HG03439 (cell line): ENCODE measurements around the gene HMCN2.
"Not testable (repeated sequence)": the region's sequence is repeated elsewhere in the genome, so short reads cannot be mapped to it uniquely, and the experiment has no call there.

Source experiments
- ATAC-seq: cut with Tn5 transposase; IDR thresholded peaks from one replicate; pipeline ENCODE4 v1.9.1; 2021; ENCODE audit warnings: mild to moderate bottlenecking, moderate library complexity; ENCODE audit not compliant: unreplicated experiment

HMCN2 gene

DNA sequence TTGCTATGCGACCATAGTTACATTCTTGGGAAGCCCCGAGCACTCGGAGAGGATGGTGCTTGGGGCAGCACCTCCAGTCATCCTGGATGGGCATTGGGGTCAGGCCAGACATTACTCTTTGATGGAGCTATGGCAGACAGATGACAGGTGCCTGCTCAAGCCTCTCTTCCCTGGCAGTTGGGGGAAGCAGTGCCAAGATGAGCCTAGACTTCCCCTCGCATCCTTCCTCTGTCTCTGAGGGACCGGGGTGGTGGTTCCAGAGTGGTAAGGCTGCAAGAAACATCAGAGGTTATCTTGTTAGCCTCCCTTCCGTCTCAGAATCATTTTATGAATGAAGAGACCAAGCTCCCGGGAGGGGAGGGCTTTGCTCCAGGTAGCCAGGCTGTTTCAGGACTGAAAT lies 2.8 kb upstream of the HMCN2 start:
- no peak for ATAC-seq

DNA sequence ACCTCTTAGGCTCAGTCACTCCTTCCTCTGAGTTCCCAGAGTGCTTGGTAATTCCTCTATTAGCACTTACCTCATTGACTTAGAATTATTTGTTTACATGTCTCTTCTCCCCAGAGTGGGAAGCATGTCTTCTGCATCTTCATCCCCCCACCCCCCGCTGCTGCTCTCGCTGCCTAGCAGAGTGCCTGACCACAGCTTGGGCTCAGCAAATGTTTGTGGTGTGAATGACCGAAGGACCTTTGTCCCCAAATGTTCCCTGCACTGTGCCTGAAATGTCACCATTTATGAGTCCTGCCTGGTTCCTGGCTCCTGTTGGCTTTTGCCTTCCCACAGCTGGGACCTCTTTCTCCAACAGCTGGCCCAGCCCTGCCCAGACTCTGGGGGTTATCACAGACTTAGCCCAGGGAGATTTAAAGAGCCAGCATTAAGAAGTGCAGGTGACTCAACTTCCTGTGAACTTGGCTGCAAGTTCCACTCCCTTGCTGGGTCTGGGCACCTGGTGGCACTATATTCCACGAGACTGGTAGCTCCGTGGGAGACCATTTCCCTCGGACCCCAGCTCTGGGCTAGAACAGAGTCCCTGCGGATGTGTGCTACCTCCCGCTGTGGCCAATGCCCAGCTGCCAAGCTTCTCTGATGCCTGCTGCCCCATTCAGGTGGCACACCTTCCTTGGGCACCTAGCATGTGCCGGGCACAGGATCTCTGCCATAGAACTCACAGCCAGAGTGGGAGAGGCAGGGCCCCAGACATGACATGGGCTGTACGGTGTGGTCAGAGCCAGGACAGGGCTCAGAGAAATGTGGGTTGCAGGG lies 1.8 kb upstream of the HMCN2 start:
- no peak for ATAC-seq

DNA sequence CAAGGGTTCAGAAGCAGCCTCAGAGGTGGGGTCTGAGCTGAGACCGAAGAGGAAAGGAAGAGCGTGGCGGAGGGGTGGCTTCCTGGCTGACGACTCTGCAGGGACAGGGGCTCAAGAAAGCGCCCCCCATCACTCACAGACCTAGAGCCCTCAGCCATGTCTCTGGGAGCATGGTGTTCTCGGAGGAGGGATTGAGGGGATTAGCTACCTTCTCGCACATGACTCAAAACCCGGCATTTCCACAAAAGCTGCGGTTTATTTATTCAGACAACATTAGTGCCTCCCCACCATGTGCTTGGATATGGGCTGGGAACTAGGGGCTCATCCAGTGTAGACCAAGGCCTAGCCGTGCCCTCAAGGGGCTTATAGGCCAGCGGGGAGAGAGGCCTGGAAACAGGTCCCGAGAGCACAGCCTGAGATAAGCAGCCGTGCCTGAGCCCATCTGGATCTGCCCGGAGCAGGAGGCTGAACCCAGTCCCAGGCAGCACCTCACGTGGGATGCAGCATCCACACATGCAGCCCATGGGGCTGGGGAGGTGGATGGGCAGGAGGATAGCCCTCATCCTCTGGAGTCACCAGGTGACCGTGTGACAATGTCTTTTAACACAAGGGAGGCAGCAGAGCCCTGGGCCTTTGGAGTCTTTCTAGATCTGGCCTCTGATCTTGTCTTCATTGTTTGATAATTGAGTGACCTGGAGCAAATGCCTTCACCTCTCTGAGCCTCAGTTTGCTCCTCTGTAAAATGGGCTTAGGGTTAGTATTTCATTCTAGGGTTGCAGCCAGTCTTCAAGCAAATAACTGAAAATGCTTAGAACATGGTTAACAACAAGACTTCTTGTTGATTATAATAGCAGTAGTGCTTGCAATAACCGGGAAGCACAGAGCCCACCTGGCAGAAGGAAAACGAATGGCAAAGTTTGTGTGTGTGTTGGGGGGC lies 878 bp upstream of the HMCN2 start:
- no peak for ATAC-seq

DNA sequence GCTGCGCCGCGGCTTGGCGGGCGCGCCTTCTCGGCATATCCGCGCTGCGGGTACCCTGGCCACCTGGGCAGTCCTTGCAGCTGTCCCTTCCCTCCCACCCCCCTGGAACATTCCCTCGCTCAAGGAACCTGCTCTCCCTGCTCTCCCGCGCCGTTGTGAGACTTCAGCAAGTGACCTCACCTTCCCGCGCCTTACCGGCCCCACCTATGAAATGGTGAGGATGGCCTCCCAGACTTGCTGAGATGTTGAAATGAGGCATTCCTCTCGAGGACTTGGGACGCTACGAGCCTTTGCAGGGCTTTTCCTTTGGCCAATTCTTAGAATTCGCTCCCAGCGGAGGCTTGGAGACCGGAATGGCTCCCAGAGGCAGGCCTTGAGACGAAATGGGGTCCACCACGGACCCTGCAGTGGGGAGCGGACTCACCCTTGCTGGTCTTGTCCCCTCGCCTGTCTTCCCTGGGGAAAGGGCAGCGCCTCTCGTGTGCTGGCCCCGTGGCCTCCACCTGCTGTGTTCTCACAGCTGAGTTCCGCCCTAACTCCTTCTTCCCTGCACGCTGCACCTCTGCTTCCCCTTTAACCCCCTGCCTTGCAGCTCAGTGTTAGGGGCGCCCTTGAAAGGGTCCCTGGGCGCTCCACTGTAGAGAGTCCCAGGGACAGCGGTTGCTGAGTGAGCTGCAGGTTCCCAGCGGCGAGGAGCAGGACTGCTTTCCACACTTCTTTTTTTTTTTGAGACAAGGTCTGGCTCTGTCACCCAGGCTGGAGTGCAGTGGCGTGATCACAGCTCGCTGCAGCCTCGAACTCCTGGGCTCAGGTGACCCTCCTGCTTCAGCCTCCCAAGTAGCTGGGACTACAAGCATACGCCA lies 907 bp downstream of the HMCN2 start:
- ATAC-seq: no peak

DNA sequence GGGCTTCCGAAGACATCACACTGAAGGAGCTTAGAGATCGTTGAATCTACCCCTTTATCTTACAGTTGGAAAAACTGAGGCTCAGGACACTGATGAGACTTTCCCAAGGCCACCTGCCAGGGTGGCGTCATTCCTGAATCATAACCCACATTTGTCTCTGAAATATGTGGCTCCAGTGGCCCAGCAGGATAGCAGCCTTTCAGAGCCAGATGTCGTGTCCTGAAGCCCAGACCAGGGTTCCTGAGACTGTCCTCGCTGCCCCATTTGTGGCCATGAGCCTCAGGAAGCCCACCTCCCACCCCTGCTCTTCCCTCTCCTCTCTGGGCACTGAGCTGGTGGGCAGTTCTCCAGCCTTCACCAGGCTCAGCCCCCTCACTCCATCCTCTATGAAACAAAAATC lies 2.4 kb downstream of the HMCN2 start:
- no peak for ATAC-seq

DNA sequence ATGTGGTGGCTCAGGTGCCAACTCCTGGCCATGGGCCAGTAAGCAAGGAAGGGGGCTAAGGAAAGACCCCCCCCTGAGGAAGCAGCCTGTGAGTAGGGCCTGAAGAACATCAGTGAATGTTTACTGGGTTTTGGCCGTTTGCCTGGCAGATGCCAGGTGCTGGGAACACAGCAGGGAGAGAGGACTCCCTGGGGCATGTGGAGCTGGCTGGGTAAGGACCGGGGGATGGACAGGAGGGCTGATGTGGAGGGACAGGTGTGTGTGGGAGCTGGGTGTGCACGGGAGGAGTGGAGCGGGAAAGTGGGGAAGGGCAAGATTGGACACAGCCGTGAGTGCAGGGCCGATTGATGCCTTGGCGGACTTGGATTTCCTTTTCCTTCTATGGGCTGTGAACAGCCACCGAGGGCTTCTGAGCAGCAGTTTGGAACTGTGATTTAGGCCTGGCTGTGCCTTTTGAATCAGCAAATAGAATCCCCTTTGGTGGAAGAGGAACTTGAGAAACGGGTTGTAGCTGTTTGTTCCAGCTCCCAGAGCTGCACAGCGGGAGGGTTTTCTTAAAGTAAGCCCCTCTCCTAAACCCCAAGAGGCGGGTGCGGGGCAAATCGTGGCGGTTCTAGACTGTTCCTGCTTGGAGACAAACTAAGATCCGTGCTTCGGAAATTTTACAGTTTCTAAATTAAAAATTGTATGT lies 3.1 kb downstream of the HMCN2 start:
- no peak for ATAC-seq

DNA sequence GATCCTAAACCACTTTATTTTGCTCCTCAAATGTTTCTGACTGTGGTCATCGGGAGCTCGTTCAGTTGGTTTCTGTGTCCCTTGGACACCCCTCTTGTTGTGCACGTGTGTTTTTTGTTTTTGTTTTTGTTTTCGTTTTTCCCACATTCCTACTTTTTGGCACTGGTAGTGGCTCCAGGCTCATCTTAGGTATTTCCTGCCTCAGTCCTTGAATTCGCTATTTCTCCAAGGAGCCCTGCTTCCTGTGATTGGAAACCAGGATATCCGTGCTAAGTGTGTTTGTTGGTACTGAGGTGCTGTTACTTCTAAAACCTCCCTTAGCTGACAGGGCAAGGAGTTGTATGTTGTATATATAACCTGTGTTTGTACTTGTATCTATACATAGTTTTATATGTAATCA lies 5.9 kb downstream of the HMCN2 start:
- ATAC-seq: no peak

DNA sequence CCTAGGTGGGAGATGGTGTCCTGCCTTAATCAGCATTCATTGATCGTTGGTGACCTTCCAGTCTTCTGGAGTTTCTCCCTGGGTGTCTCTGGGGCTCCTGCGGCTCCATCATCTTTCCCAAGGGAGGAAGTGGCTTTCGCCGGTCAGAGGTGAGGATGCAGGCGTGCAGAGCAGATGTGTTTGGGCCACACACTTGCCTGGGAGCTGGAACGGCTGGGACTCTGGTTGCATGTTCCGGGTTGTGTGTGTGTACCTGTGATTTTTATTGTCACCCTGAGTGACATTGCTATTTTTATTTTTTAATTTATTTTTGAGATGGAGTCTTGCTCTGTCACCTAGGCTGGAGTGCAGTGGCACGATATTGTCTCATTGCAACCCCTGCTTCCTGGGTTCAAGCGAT lies 9.6 kb downstream of the HMCN2 start:
- no peak for ATAC-seq

DNA sequence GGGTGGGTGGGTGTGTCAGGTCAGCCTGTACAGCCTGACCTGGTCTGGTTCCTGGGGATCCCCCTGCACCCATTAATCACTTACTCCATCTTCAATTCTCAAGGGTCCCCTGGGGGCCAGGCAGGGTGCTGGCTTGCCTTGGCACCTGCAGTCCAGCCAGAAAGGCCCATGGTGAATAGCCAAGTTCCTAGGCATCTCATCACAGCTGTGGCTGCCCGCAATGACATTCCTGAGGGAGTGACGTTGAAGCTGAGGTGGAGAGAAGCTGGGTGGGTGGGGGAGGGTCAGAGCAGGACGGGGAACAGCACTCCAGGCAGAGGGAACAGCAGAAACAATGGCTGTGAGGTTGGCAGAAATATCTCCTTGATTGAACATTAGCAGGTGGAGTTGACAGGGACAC lies 10.6 kb downstream of the HMCN2 start:
- ATAC-seq: no peak

DNA sequence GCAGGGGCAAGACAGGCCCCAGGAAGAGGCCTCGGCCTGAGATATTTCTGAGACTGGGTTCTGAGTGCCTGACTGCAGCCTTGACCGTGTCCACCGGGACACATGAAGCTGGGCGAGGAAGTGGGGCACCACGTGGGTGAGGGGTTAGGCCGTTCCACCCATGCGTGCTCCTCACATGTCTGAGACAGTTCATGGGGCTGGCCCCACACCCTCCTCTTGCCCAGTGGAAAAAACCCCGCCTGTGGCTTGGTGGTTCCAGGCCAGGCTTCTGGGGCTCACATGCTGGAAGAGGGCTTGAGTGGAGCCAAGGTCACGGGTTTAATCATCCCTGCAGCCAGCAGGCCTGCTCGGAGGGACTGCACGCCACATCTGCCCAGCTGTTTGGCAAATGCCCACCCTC lies 11.4 kb downstream of the HMCN2 start:
- no peak for ATAC-seq

DNA sequence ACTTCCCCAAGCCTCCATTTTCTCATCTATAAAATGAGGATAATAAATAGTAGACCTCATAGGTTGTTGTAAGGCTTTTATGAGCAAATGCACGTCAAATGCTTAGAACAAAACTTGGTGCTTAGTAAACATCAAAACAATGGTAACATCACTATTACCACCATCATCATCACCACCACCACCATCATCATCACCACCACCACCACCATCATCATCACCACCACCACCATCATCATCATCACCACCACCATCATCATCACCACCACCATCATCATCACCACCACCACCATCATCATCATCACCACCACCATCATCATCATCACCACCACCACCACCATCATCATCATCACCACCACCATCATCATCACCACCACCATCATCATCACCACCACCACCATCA lies 12.0 kb downstream of the HMCN2 start:
- not testable (repeated sequence) for ATAC-seq

DNA sequence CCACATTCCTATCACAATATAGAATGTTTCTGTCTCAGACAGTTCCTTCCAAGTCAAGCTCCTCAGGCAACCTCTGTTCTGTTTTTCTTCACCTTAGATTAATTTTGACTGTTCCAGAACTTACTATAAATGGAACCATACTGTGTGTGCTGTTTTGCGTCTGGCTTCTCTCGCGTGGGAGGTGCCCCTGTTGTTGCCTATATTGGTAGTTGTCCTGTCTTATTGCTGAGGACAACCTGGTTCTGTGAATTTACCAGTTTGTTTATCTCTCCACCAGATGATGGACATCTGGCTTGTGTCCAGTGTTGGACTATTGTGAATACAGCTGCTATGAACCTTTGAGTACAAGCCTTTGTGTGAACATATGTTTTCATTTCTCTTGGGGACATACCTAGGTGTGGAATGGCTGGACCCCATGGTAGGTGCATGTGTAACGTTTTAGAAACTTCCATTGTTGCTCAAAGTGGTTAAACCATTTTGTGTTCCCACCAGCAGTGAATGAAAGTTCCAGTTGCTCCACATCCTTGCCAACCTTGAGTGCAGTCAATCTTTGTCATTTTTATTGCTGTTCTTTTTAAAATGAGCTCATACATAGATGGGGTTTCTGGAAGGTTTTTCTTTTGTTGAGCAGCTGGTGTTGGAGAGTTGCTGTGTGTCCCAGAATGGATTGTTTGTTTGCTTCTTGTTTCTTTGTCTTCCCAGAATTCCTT lies 18.1 kb downstream of the HMCN2 start:
- ATAC-seq: no peak

DNA sequence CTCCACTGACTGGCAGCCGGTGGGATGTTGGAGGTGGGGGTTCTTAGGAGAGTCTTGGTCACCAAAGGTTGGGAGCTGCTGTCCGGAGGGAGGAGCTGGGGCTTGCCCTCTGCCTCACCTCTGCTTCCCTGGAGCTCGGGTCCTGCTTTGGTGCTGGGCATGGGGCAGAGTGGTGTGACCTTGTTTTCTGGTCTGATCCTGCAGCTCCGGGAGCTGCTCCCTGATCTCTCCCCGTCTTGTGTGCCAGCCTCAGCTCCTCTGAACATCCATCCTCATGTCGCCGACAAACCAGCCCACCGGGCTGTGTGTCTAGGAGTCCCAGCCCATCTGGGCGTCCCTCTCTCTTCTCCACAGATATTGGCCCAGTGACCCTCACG lies 18.7 kb downstream of the HMCN2 start:
- ATAC-seq: no peak

DNA sequence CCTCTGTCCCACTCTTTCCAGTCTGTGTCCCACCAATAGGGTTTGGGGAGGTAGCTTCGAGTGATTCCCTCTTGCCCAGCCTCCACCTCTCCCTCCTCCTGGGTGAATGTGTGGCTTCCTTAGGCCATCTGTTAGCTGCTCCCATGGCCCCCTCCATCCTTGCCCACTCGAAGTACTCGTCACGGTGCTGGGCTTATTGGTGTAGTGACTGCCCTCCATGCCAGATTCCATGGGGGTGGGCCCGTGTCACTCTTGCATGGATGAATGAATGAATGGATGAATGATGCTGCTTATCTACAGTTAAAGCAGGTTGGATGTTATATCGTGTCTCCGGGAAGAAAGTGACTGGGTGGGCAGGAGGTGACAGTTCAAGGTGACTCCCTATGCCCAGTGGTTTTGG lies 19.1 kb downstream of the HMCN2 start:
- ATAC-seq: no peak

DNA sequence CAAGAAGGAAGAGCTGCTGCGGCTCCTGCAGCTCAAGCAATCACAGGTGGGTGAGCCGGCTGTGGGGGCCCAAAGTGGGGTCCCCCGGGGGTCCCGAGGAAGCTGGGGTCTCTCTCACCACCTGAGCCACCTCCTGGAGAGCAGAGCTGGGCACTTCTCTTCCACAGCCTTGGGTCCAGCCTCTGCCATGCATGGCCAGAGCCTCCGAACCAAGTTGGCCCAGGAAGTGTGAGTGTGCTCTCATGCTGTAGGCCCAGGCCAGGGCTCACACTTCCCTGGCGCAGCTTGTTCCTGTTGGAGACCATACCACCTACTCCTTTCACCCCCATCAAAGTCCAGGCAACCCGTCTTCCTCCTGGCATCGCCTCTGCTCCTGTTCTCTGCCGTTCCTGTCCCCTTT lies 19.7 kb downstream of the HMCN2 start:
- ATAC-seq: no peak

DNA sequence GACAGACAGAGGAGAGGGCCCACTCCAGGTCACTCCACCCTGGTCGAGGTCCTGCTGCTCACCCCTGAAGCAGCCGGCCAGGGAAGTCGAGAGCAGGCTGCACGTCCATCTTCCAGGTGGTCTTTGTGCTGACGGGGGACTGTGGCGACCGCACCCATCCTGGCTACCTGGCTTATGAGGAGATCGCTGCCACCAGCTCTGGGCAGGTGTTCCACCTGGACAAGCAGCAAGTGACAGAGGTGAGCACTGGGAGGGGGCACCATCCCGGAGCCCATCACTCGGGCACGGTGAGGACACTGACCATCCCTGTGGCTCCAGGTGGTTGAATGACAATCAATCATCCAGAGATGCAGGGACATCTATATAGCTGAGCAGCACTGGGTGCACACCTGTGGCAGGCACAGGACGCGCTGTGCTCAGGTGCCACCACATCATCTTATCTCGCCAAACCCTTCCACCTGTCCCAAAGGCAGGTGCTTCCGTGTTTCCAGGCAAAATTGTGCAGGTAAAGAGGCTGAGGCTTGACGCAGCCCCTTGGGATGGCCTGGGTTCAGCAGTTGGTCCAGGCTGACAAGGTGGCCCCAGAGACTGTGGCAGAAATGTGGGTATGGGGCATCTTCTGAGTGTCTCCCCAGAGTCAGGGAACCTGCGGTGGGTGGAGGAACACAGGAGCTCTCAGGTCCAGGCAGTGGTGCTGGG lies 20.7 kb downstream of the HMCN2 start:
- no peak for ATAC-seq

DNA sequence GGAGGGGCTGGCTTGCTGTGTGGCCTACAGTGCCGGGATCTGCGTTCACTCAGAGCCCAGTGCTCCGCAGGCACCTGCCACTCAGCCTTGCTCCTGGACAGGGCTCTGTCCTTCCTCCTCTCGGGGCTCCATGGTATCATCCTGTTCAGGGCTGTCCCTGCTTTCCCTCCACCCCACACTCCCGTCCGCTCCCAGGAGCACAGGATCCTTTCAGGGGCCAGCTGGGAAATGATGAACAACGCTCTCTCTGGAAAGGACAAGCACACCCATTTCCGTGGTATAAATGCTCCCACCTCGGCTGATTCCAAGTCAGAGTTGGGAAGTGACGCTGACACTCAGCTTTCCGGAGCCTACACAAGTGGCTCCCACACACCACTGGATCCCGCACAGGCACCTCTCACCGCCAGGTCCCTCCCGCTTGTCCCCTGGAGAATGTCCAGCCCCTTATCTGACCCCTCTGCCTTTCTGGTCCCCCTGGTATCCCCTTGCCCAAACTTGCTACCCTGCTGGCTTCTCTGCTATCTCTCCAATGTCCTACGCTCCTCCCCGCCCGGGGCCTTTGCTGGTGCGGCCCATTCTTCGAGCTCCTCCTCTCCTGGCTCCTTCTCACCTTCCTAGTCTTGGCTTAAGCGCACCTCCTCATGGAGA lies 21.3 kb downstream of the HMCN2 start:
- no peak for ATAC-seq

DNA sequence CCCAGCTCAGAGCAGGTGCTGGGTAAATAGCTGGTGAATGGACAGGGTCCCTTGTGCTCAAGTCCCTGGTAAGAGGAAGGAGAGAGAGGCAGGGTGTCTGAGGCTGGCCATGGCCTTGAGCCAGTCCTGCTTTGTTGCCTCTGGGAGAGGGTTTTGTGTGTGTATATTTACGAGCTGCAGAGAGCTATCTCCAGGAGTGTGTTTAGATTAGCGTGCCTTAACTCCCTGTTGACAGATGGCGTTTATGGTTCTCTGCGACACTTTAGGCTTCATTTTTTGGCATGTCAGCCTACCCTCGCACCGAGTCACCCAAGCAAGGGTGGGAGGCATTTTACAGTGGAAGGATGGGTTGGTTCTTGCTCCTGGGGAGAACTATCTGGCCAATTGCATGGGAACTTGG lies 22.2 kb downstream of the HMCN2 start:
- ATAC-seq: no peak

DNA sequence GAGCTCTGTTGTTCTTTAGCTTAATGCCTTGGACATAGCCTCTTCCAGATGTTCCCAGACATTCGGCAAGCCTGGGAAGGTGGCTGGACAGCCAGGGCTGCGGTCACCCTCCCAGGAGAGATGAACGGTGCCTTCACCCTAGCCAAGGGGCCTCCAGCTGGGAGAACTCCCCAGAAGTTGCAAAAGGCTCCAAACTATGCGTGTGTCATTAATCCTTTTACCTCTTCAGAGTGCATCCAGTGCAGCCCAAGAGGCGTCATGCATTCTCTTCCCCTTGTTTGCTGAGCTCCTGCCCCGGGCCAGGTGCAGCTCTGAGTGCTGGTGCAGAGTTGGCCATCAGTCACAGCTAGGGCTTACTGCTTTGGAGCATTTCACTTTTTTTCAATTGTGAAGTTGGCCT lies 22.8 kb downstream of the HMCN2 start:
- ATAC-seq: no peak
